Brain microvascular endothelial cell (primary cell): ENCODE measurements around the gene AIPL1.
A peak's percentile ranks its signal among the peaks of the same experiment; 100 is the strongest.

ENCODE experiments used
- DNase-seq: peaks from one replicate; pipeline ENCODE4 v3.0.0-alpha.2; 2020
- H3K27ac ChIP-seq: fragments of 250-450 bp; sonication (Bioruptor Pico); 2 replicates; pipeline ENCODE4 v1.5.1; 2020; ENCODE audit warnings: mild to moderate bottlenecking, moderate library complexity
- H3K27me3 ChIP-seq: fragments of 250-450 bp; sonication (Bioruptor Pico); replicated peaks from 2 replicates; pipeline ENCODE4 v1.5.1; 2020; ENCODE audit warnings: mild to moderate bottlenecking
- H3K36me3 ChIP-seq: fragments of 250-450 bp; sonication (Bioruptor Pico); replicated peaks from 2 replicates; pipeline ENCODE4 v1.5.1; 2020; ENCODE audit warnings: mild to moderate bottlenecking
- H3K4me3 ChIP-seq: 2 replicates; pipeline ENCODE4 v1.5.1; 2011; ENCODE audit warnings: low read depth, mild to moderate bottlenecking, control low read depth, low read length, moderate library complexity
- CTCF ChIP-seq: IDR thresholded peaks from 2 replicates; pipeline ENCODE4 v1.5.1; 2011; ENCODE audit warnings: low read depth, mild to moderate bottlenecking, moderate library complexity, low read length, control low read depth, inconsistent platforms; ENCODE audit errors: missing control alignments
- in situ Hi-C: cut with HindIII; loops from 2 replicates; pipeline ENCODE4 v1.10.0; 2017; ENCODE audit warnings: low sequenced_read_pairs, low pct_ligation_motif_present

Gene AIPL1

GRCh38 chr17:6376931-6377361, 58.0 kb downstream of the AIPL1 start:
- Histone ChIP-seq H3K36me3 (no peaks in the 10 kb centered on the region), H3K27me3 (no peaks in the 10 kb centered on the region), H3K27ac (no peak overlapping the region), H3K4me3 (no peak overlapping the region)
- in situ Hi-C loops = no loop called here
- DNase-seq = no peak
- TF ChIP-seq CTCF = no peak

- peak; percentile 20 for DNase-seq
Observed at GRCh38 chr17:6374761-6375312, 60.1 kb downstream of the AIPL1 start.

GRCh38 chr17:6374271-6374691, 60.6 kb downstream of the AIPL1 start:
- in situ Hi-C loops = no loop called here
- TF ChIP-seq CTCF = no peak
- Histone ChIP-seq H3K4me3 (no peak overlapping the region), H3K27me3 (no peaks in the 10 kb centered on the region), H3K27ac (no peak overlapping the region), H3K36me3 (no peaks in the 10 kb centered on the region)
- no peak for DNase-seq

More at GRCh38 chr17:6374761-6375312, 60.1 kb downstream of the AIPL1 start:
- H3K27me3 ChIP-seq = no peaks in the 10 kb centered on the region
- no peak overlapping the region for H3K27ac ChIP-seq
- H3K36me3 ChIP-seq = no peaks in the 10 kb centered on the region
- H3K4me3 ChIP-seq = no peak overlapping the region
- in situ Hi-C loops = no loop called here
- no peak for TF ChIP-seq CTCF
